Suprapubic skin (tissue), 4 donors: ENCODE data around the gene SOX5.

Source experiments
- POLR2A ChIP-seq, 2 donors: fragments of 450-650 bp; IDR thresholded peaks; one replicate each; pipeline ENCODE4 v1.6.1; 2017; ENCODE audit warnings: antibody characterized with exemption in 2 of 2, mild to moderate bottlenecking in 2 of 2, moderate library complexity in 2 of 2
- POLR2AphosphoS5 ChIP-seq, 3 donors: sonication (generic); formaldehyde crosslinking; IDR thresholded peaks; one replicate each; pipeline ENCODE4 v1.6.1; 2017; ENCODE audit warnings: antibody characterized with exemption in 3 of 3
- TF ChIP-seq, protein P1 (sequence below), 2 donors: fragments of 200-600 bp in 1 of 2; fragments of 450-650 bp in 1 of 2; sonication (generic) in 1 of 2; IDR thresholded peaks; one replicate each; pipeline ENCODE4 v1.5.1; 2016 to 2019; ENCODE audit warnings: antibody characterized with exemption in 2 of 2, mild to moderate bottlenecking in 1 of 2, moderate library complexity in 1 of 2

DNA sequence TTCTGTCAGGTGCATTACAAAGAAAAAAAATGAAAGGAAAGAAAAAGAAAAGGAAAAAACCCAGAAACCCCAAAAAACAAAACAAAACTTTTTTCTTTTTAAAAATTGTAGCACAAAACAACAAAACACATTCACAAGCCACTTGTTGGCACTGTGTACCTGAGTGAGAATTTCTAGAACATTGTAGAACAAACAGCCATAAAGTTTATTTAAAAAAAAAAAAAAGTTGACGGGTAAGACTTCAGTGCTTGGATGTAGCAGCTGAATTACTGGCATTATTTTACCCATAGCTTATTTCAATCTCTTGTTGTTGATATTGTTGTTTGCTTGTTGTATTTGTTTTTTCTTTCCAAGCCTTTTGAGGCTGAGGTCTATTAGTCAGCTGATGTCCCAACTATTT is 415.8 kb downstream of the SOX5 start:
- TF ChIP-seq, protein P1, sequence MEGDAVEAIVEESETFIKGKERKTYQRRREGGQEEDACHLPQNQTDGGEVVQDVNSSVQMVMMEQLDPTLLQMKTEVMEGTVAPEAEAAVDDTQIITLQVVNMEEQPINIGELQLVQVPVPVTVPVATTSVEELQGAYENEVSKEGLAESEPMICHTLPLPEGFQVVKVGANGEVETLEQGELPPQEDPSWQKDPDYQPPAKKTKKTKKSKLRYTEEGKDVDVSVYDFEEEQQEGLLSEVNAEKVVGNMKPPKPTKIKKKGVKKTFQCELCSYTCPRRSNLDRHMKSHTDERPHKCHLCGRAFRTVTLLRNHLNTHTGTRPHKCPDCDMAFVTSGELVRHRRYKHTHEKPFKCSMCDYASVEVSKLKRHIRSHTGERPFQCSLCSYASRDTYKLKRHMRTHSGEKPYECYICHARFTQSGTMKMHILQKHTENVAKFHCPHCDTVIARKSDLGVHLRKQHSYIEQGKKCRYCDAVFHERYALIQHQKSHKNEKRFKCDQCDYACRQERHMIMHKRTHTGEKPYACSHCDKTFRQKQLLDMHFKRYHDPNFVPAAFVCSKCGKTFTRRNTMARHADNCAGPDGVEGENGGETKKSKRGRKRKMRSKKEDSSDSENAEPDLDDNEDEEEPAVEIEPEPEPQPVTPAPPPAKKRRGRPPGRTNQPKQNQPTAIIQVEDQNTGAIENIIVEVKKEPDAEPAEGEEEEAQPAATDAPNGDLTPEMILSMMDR (IDR thresholded peaks at IDR 0.05), result no peak
- no peak for TF ChIP-seq POLR2A (IDR thresholded peaks at IDR 0.05)
- TF ChIP-seq POLR2AphosphoS5 (IDR thresholded peaks at IDR 0.05), result no peak
